ENCODE measurements around the gene CACFD1.

Gene CACFD1

DNA sequence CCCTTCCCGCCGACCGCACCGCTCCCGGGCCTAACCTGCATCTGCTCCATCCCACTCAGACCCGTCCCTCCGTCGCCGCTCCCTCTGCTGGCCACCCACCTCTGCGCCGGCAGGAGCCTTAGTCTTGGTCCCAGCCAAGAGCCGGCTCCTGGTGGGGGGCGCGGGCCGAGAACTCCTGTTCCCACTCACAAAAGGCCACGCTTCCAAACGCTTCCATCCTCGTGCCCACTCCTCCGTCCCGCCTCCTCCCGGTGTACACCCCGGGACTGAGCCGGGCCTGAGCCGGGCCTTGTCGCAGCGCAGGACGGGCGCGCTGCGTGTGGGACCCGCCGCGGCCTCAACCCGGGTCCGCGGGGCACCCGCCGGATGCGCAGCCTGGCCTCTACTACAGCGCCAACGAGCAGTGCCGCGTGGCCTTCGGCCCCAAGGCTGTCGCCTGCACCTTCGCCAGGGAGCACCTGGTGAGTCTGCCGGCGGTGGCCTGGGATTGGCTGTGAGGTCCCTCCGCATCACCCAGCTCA is 30.1 kb upstream of the CACFD1 start:
- no peak overlapping the region for H3K4me3 ChIP-seq (replicated peaks; ENCODE audit: low read depth, low read length)
- peak; percentile 19 for DNase-seq (ENCODE audit: low read depth)
- TF ChIP-seq, protein P1, sequence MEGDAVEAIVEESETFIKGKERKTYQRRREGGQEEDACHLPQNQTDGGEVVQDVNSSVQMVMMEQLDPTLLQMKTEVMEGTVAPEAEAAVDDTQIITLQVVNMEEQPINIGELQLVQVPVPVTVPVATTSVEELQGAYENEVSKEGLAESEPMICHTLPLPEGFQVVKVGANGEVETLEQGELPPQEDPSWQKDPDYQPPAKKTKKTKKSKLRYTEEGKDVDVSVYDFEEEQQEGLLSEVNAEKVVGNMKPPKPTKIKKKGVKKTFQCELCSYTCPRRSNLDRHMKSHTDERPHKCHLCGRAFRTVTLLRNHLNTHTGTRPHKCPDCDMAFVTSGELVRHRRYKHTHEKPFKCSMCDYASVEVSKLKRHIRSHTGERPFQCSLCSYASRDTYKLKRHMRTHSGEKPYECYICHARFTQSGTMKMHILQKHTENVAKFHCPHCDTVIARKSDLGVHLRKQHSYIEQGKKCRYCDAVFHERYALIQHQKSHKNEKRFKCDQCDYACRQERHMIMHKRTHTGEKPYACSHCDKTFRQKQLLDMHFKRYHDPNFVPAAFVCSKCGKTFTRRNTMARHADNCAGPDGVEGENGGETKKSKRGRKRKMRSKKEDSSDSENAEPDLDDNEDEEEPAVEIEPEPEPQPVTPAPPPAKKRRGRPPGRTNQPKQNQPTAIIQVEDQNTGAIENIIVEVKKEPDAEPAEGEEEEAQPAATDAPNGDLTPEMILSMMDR (IDR thresholded peaks at IDR 0.05; ENCODE audit: low read length, missing control alignments): peak; percentile 39

DNA sequence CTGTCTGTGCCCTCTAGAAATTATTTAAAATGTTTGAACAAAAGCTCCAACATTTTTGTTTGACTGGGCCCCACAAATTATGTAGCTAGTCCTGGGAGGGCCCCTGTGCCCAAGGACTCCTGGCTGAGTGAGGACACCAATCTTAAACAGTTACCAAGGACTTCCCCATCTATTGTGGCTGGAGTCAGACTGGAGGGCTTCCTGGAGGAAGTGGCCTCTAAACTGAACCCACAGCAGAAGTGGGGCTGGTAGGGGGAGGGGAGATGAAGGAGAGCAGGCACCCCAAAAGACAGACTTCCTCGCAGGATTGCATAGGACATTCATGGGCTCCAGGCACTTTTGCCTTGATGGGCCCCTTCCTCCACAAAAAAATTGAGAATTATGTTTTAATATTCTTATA is 29.5 kb upstream of the CACFD1 start:
- DNase-seq (ENCODE audit: low read depth): no peak
- H3K4me3 ChIP-seq (replicated peaks; ENCODE audit: low read depth, low read length): no peak overlapping the region
- TF ChIP-seq, protein P1 (IDR thresholded peaks at IDR 0.05; ENCODE audit: low read length, missing control alignments): no peak

DNA sequence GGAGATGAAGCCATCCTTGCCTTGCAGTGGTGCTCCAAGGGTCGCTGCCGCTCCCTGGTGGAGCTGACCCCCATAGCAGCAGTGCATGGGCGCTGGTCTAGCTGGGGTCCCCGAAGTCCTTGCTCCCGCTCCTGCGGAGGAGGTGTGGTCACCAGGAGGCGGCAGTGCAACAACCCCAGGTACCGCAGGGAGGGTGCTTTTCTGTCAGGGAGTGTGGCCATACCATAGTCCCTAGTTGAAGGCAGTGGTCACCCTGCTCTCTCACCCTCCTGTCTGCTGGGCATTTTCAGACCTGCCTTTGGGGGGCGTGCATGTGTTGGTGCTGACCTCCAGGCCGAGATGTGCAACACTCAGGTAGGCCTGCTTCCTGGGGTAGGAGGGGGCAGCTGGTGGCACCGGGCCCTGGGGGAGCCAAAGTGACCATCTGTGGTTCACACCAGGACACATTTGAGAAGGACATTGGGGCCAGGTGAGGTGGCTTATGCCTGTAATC is 26.4 kb upstream of the CACFD1 start:
- no peak for DNase-seq (ENCODE audit: low read depth)
- no peak overlapping the region for H3K4me3 ChIP-seq (replicated peaks; ENCODE audit: low read depth, low read length)
- TF ChIP-seq, protein P1 (IDR thresholded peaks at IDR 0.05; ENCODE audit: low read length, missing control alignments): no peak

DNA sequence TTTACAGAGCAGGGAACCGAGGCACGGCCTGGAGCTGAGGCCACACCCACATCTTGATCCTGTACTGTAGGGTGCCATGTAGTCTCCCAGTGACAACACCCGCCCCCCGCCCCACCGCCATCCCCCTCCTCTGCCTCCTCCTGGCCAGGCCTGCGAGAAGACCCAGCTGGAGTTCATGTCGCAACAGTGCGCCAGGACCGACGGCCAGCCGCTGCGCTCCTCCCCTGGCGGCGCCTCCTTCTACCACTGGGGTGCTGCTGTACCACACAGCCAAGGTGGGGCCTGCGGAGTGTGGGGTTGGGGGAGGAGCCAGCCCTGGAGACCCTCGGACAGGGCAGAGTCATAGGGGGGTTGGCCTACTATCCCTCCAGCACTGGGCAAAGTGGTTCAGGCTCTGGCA is 23.1 kb upstream of the CACFD1 start:
- no peak for DNase-seq (ENCODE audit: low read depth)
- H3K4me3 ChIP-seq (replicated peaks; ENCODE audit: low read depth, low read length): no peak overlapping the region
- TF ChIP-seq, protein P1 (IDR thresholded peaks at IDR 0.05; ENCODE audit: low read length, missing control alignments): no peak

DNA sequence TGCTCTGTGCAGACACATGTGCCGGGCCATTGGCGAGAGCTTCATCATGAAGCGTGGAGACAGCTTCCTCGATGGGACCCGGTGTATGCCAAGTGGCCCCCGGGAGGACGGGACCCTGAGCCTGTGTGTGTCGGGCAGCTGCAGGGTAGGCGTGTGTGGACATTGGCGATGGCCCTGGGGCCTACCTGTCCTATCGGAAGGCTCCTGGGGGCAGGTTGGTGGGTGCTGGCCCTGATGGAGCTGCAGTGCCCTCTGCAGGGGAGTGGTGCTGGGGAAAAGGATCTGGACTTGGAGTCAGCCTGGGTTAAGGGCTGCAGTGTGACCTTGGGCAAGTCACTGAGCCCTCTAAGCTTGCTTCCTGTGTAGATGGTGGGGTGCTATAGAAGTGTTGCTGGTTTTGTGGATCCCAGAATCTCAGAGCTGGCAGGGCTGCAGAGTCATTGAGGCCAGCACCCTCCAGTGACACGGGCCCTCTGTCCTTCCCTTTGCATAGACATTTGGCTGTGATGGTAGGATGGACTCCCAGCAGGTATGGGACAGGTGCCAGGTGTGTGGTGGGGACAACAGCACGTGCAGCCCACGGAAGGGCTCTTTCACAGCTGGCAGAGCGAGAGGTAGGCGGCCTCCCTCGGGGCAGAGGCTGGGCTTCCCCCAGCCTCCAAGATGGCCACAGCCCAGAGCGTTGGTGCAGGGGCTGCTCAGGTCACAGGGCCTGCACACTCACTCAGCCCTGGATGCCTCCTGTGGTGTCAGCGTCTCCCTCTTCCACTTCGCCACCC is 21.8 kb upstream of the CACFD1 start:
- H3K4me3 ChIP-seq (replicated peaks; ENCODE audit: low read depth, low read length): no peak overlapping the region
- TF ChIP-seq, protein P1 (IDR thresholded peaks at IDR 0.05; ENCODE audit: low read length, missing control alignments): no peak
- no peak for DNase-seq (ENCODE audit: low read depth)

DNA sequence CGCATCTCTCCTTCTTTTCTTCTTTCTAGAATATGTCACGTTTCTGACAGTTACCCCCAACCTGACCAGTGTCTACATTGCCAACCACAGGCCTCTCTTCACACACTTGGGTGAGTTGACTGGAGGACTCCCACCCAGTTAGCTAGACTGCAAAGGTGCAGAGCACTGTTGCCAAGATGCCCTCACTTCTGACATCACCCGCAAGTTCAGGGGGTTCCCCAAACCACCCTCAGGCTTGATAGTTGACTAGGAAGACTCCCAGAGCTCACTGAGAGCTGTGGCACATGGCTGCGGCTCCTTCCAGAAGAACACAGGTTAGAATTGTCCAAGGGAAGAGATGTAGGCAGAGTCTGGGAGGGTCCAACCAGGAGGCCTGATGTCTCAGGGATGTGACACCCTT is 20.4 kb upstream of the CACFD1 start:
- no peak for DNase-seq (ENCODE audit: low read depth)
- no peak overlapping the region for H3K4me3 ChIP-seq (replicated peaks; ENCODE audit: low read depth, low read length)
- TF ChIP-seq, protein P1 (IDR thresholded peaks at IDR 0.05; ENCODE audit: low read length, missing control alignments): no peak

All from fibroblast of pulmonary artery (primary cell).